Fibroblast of lung (primary cell): ENCODE results near the gene FAM210A.

Experiments
- EZH2 ChIP-seq: IDR thresholded peaks from 2 replicates; pipeline ENCODE4 v1.5.1; 2012; ENCODE audit warnings: low read length, control low read depth, mild to moderate bottlenecking; ENCODE audit errors: missing control alignments
- TF ChIP-seq, protein P1 (sequence below), 2 donors: IDR thresholded peaks in 1 of 2; conservative IDR thresholded peaks in 1 of 2; 1 replicate in 1 of 2; 2 replicates in 1 of 2; pipeline ENCODE4 v1.5.1; 2011 to 2012; ENCODE audit warnings: low read length in 2 of 2, control low read depth in 1 of 2, inconsistent platforms in 1 of 2, low read depth in 1 of 2, mild to moderate bottlenecking in 1 of 2

DNA sequence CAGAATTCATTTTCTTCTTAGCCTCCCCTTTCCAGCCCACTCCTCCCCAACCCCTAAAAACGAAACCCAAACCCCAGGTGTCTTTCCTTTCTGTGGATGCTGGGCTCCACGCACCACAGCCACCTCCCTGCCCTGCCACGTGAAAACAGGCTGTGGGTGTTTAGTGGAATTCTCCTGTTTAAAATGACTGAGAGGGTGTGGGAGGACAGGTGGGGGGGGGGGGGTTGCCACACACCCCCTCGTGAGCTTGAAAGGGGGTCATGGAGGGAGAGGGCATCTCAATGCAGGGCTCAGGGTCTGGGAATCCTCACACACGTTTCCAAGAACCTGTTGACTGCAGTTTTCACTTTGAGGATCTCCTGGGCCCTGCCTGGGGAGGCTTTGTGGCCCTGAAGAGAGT is 110.3 kb downstream of the FAM210A start:
- TF ChIP-seq, protein P1, sequence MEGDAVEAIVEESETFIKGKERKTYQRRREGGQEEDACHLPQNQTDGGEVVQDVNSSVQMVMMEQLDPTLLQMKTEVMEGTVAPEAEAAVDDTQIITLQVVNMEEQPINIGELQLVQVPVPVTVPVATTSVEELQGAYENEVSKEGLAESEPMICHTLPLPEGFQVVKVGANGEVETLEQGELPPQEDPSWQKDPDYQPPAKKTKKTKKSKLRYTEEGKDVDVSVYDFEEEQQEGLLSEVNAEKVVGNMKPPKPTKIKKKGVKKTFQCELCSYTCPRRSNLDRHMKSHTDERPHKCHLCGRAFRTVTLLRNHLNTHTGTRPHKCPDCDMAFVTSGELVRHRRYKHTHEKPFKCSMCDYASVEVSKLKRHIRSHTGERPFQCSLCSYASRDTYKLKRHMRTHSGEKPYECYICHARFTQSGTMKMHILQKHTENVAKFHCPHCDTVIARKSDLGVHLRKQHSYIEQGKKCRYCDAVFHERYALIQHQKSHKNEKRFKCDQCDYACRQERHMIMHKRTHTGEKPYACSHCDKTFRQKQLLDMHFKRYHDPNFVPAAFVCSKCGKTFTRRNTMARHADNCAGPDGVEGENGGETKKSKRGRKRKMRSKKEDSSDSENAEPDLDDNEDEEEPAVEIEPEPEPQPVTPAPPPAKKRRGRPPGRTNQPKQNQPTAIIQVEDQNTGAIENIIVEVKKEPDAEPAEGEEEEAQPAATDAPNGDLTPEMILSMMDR (conservative IDR thresholded peaks at IDR 0.05 in 1 of 2, IDR thresholded peaks at IDR 0.05 in 1 of 2; ENCODE audit: low read depth in 1 of 2, low read length in 2 of 2), result no peak
- no peak for TF ChIP-seq EZH2
